Measurements from ENCODE around the gene ESCO1.

DNA sequence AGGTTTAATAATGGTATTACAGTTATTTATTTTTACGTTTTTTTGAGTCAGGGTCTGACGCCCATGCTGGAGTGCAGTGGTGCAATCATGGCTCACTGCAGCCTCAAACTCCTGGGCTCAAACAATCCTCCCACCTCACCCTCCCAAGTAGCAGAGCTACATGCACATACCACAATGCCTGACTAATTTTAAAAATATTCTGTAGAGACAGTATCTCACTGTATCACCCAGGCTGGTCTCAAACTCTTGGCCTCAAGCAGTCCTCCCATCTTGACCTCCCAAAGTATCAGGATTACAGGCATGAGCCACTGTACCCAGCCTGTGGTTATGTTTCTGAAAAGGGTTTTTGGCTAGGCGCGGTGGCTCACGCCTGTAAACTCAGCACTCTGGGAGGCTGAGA lies 120.8 kb downstream of the ESCO1 start:
- TF ChIP-seq, protein P1, sequence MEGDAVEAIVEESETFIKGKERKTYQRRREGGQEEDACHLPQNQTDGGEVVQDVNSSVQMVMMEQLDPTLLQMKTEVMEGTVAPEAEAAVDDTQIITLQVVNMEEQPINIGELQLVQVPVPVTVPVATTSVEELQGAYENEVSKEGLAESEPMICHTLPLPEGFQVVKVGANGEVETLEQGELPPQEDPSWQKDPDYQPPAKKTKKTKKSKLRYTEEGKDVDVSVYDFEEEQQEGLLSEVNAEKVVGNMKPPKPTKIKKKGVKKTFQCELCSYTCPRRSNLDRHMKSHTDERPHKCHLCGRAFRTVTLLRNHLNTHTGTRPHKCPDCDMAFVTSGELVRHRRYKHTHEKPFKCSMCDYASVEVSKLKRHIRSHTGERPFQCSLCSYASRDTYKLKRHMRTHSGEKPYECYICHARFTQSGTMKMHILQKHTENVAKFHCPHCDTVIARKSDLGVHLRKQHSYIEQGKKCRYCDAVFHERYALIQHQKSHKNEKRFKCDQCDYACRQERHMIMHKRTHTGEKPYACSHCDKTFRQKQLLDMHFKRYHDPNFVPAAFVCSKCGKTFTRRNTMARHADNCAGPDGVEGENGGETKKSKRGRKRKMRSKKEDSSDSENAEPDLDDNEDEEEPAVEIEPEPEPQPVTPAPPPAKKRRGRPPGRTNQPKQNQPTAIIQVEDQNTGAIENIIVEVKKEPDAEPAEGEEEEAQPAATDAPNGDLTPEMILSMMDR (conservative IDR thresholded peaks at IDR 0.05) = no peak
- TF ChIP-seq EZH2 (IDR thresholded peaks at IDR 0.05; ENCODE audit: low read depth) = no peak

Measured in PC-9 (cell line).